Natural killer cell (primary cell): ENCODE data around the gene SERTM1. TPM values are rescaled to one million over a fixed set of nuclear protein-coding genes. Genes with fewer than 3 reads are reported as not detected.

Source experiments
- ATAC-seq, 3 donors: fragments of 150-1000 bp in 2 of 3; fragments of 200-7000 bp in 1 of 3; cut with Tn5 transposase; 1 replicate in 1 of 3; 2 replicates in 2 of 3; pipeline ENCODE4 v1.10.0; 2021; ENCODE audit warnings: mild to moderate bottlenecking in 2 of 3, moderate library complexity in 2 of 3
- DNase-seq, 2 donors: peaks; one replicate each; pipeline versions ENCODE4 v3.0.0 to v3.0.0-alpha.2; 2013 to 2021; ENCODE audit warnings: mixed read lengths in 1 of 2
- H3K27ac ChIP-seq: one replicate; pipeline ENCODE4 v1.5.1; 2013; ENCODE audit warnings: mild to moderate bottlenecking, low read length
- H3K27me3 ChIP-seq: one replicate; pipeline ENCODE4 v1.6.1; 2013; ENCODE audit warnings: low read length; ENCODE audit not compliant: control insufficient read depth, insufficient read depth
- H3K36me3 ChIP-seq: one replicate; pipeline ENCODE4 v1.6.1; 2013; ENCODE audit warnings: low read length; ENCODE audit not compliant: control insufficient read depth, insufficient read depth
- H3K4me1 ChIP-seq: one replicate; pipeline ENCODE4 v1.6.1; 2013; ENCODE audit warnings: low read length; ENCODE audit not compliant: control insufficient read depth, insufficient read depth
- H3K4me3 ChIP-seq: one replicate; pipeline ENCODE4 v1.5.1; 2013; ENCODE audit warnings: low read length
- H3K9me3 ChIP-seq: one replicate; pipeline ENCODE4 v1.6.1; 2013; ENCODE audit warnings: low read length; ENCODE audit not compliant: control insufficient read depth, insufficient read depth
- H3K27ac Mint-ChIP-seq, 2 donors: one replicate each; pipeline ENCODE4 v1.8.0; 2022; ENCODE audit warnings: mild to moderate bottlenecking in 2 of 2, mixed read lengths in 2 of 2, moderate library complexity in 1 of 2
- H3K27me3 Mint-ChIP-seq, 2 donors: one replicate each; pipeline ENCODE4 v1.8.0; 2022; ENCODE audit warnings: low read depth in 2 of 2, mixed read lengths in 2 of 2
- H3K36me3 Mint-ChIP-seq: one replicate; pipeline ENCODE4 v1.8.0; 2022; ENCODE audit warnings: mixed read lengths
- H3K4me1 Mint-ChIP-seq, 2 donors: one replicate each; pipeline ENCODE4 v1.8.0; 2022; ENCODE audit warnings: mixed read lengths in 2 of 2
- H3K4me3 Mint-ChIP-seq: one replicate; pipeline ENCODE4 v1.8.0; 2022; ENCODE audit warnings: mild to moderate bottlenecking, moderate library complexity, mixed read lengths
- H3K9me3 Mint-ChIP-seq, 2 donors: one replicate each; pipeline ENCODE4 v1.8.0; 2022; ENCODE audit warnings: mixed read lengths in 2 of 2
- WGBS: methylation state at CpG from one replicate; pipeline ENCODE4 v1.1.7; 2013; ENCODE audit warnings: missing lambda C conversion rate; ENCODE audit not compliant: insufficient coverage; 5-methylcytosine and 5-hydroxymethylcytosine counted together
- intact Hi-C: fragments of 100-400 bp; cut with micrococcal nuclease; formaldehyde crosslinking; loops from one replicate; pipeline ENCODE4 v1.14.2; 2022
- total RNA-seq, 4 donors: library from RNA; stranded (reverse); fragments of 120-200 nt in 1 of 4; gene quantifications; one replicate each; pipeline versions ENCODE4 v1.2.3 to v1.2.4, GENCODE V29; 2013 to 2022
- TF ChIP-seq, protein P1 (sequence below): fragments of 200-600 bp; IDR thresholded peaks from one replicate; pipeline ENCODE4 v1.8.0; 2022; ENCODE audit warnings: antibody characterized with exemption

Gene SERTM1
- total RNA-seq, 3 donors from 2014 or later (not counting 1 experiment from before 2014, with no cell fraction given), result not detected

DNA sequence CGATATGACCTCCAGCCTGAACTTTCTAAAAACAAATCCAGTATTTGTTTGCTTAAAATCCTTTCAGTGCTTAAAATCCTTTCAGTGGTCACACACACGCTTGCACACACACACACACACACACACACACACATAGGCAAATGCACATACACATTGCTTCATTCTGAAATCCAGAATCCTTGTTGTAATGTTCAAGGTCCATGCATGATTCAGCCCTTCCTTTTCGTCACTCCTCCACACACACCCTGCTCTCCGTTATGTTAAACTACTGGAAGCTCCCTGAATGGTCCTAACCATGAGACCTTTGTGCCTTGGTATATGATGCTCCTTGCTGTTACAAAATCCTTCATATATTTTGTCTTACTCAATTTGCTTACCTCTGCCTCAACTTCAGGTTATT, 44.9 kb downstream of the SERTM1 start:
- no peaks in the 10 kb centered on the region for H3K36me3 Mint-ChIP-seq
- H3K9me3 ChIP-seq, result no peaks in the 10 kb centered on the region
- 84% methylated on average over 4 of the region's 4 CpGs for WGBS
- intact Hi-C loops, result no loop called here
- H3K27me3 ChIP-seq, result no peaks in the 10 kb centered on the region
- H3K4me1 Mint-ChIP-seq, result no peaks in the 10 kb centered on the region
- no peak overlapping the region for H3K4me3 Mint-ChIP-seq
- DNase-seq (no peak), ATAC-seq (no peak)
- H3K27me3 Mint-ChIP-seq, result peaks cover 8 to 15% of the 10 kb centered on the region in 2 donors
- H3K27ac Mint-ChIP-seq, result no peak overlapping the region
- TF ChIP-seq, protein P1, sequence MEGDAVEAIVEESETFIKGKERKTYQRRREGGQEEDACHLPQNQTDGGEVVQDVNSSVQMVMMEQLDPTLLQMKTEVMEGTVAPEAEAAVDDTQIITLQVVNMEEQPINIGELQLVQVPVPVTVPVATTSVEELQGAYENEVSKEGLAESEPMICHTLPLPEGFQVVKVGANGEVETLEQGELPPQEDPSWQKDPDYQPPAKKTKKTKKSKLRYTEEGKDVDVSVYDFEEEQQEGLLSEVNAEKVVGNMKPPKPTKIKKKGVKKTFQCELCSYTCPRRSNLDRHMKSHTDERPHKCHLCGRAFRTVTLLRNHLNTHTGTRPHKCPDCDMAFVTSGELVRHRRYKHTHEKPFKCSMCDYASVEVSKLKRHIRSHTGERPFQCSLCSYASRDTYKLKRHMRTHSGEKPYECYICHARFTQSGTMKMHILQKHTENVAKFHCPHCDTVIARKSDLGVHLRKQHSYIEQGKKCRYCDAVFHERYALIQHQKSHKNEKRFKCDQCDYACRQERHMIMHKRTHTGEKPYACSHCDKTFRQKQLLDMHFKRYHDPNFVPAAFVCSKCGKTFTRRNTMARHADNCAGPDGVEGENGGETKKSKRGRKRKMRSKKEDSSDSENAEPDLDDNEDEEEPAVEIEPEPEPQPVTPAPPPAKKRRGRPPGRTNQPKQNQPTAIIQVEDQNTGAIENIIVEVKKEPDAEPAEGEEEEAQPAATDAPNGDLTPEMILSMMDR, result no peak
- no peak overlapping the region for H3K27ac ChIP-seq
- no peaks in the 10 kb centered on the region for H3K4me1 ChIP-seq
- no peak overlapping the region for H3K4me3 ChIP-seq
- no peaks in the 10 kb centered on the region for H3K9me3 Mint-ChIP-seq
- no peaks in the 10 kb centered on the region for H3K36me3 ChIP-seq

DNA sequence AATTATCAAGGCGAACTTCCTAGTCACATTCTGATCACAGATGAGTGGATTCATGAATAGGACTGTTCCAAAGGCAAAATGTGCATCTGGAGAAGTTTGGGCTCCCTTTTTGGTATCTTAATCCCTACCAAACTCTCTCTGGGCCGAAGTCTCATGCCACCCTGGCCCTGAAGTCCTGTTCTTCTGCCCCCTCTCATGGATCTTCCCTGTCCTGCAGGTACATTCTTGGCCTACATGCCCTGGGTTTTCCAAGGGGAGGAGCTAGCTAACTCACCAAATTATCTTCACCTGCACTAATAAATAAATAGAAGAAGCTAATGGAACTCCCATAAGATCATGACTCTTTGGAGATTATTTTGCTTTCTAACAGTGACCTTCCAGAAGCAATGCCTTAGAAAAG, 50.3 kb downstream of the SERTM1 start:
- Histone ChIP-seq H3K36me3 (no peaks in the 10 kb centered on the region), H3K4me3 (no peak overlapping the region), H3K9me3 (no peaks in the 10 kb centered on the region), H3K27ac (no peak overlapping the region), H3K27me3 (no peaks in the 10 kb centered on the region), H3K4me1 (no peaks in the 10 kb centered on the region)
- no peaks in the 10 kb centered on the region for H3K4me1 Mint-ChIP-seq
- H3K4me3 Mint-ChIP-seq, result no peak overlapping the region
- DNase-seq (no peak), ATAC-seq (no peak)
- intact Hi-C loops, result no loop called here
- peaks cover 5 to 8% of the 10 kb centered on the region in 2 donors for H3K27me3 Mint-ChIP-seq
- 71% methylated on average over 2 of the region's 2 CpGs for WGBS
- no peaks in the 10 kb centered on the region for H3K36me3 Mint-ChIP-seq
- TF ChIP-seq, protein P1, result no peak
- H3K27ac Mint-ChIP-seq, result no peak overlapping the region
- H3K9me3 Mint-ChIP-seq, result no peaks in the 10 kb centered on the region

DNA sequence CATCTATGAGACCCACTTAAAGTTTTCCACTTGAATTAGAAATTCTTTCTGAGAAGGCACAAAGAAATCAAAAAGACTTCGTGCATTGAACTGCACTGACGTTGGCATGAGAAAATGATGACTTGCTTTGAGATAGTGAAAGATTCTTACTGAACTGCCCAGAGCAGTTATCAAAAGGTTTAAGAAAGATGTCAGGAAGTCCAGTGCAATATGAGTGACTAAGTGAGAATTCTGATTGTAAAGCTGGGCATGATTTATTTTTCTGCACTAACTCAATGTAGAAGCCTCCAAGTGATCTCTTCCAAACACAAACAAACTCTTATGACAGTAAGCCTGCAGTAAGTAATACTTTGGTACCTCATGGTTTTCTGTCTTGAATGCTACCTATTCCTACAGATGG, 52.1 kb downstream of the SERTM1 start:
- Mint-ChIP-seq H3K9me3 (no peaks in the 10 kb centered on the region), H3K27ac (no peak overlapping the region), H3K4me1 (no peaks in the 10 kb centered on the region), H3K27me3 (peaks cover 4 to 7% of the 10 kb centered on the region in 2 donors), H3K36me3 (no peaks in the 10 kb centered on the region), H3K4me3 (no peak overlapping the region)
- no peak for ATAC-seq
- DNase-seq, result no peak
- H3K4me3 ChIP-seq, result no peak overlapping the region
- H3K27me3 ChIP-seq, result no peaks in the 10 kb centered on the region
- intact Hi-C loops, result no loop called here
- TF ChIP-seq, protein P1, result no peak
- H3K4me1 ChIP-seq, result no peaks in the 10 kb centered on the region
- no peaks in the 10 kb centered on the region for H3K36me3 ChIP-seq
- no peaks in the 10 kb centered on the region for H3K9me3 ChIP-seq
- H3K27ac ChIP-seq, result no peak overlapping the region
- 94% methylated on average over 2 of the region's 2 CpGs for WGBS

DNA sequence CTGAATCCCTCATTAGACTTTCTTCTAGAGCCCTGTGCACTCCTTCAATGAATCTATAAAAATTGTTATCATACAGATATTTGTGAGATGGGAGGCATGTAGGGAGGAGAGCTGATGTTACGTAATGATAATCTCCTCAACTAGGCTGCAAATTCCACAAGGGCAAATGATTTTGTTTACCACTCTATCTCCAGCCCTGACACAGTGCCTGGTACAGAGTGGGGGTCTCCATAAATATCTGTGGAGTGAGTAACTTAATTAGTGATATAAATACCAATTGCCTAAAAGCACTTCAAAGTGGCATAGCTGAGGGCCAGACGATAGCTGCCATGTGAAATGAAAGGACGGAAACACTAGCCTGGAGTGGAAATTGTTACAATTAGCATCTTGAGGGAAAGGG, 54.2 kb downstream of the SERTM1 start:
- Mint-ChIP-seq H3K4me1 (no peaks in the 10 kb centered on the region), H3K36me3 (no peaks in the 10 kb centered on the region)

More for the DNA sequence above, 54.2 kb downstream of the SERTM1 start:
- Histone ChIP-seq H3K36me3 (no peaks in the 10 kb centered on the region), H3K27me3 (no peaks in the 10 kb centered on the region), H3K4me3 (no peak overlapping the region), H3K4me1 (no peaks in the 10 kb centered on the region), H3K27ac (no peak overlapping the region), H3K9me3 (no peaks in the 10 kb centered on the region)
- WGBS, result 92% methylated on average over 2 of the region's 3 CpGs
- Mint-ChIP-seq H3K27me3 (no peaks in the 10 kb centered on the region), H3K4me3 (no peak overlapping the region), H3K27ac (no peak overlapping the region), H3K9me3 (no peaks in the 10 kb centered on the region)
- ATAC-seq (no peak), DNase-seq (no peak)
- TF ChIP-seq, protein P1, result no peak
- intact Hi-C loops, result no loop called here
